HUES64 (cell line): ENCODE results near the gene TAB2.

Experiments used
- H3K27ac ChIP-seq: 2 replicates; pipeline ENCODE4 v1.7.0; 2013; ENCODE audit warnings: low read depth, low read length, inconsistent platforms
- H3K27me3 ChIP-seq: 2 replicates; pipeline ENCODE4 v1.6.1; 2013; ENCODE audit warnings: mild to moderate bottlenecking, low read length; ENCODE audit not compliant: insufficient read depth
- H3K36me3 ChIP-seq: 2 replicates; pipeline ENCODE4 v1.6.1; 2013; ENCODE audit warnings: mild to moderate bottlenecking, low read length; ENCODE audit not compliant: insufficient read depth
- H3K4me1 ChIP-seq: 2 replicates; pipeline ENCODE4 v1.6.1; 2013; ENCODE audit warnings: mild to moderate bottlenecking, low read length, moderate library complexity; ENCODE audit not compliant: insufficient read depth
- H3K4me3 ChIP-seq: 2 replicates; pipeline ENCODE4 v1.5.1; 2013; ENCODE audit warnings: mild to moderate bottlenecking, low read length, moderate library complexity
- H3K9ac ChIP-seq: 2 replicates; pipeline ENCODE4 v1.6.1; 2013; ENCODE audit warnings: mild to moderate bottlenecking, low read depth, low read length
- H3K9me3 ChIP-seq: 2 replicates; pipeline ENCODE4 v1.6.1; 2013; ENCODE audit warnings: low read depth, low read length; ENCODE audit not compliant: insufficient read depth
- WGBS: fragments of 150-250, 120-280 bp; methylation state at CpG from one replicate; pipeline ENCODE4 v1.1.7; 2013; ENCODE audit warnings: missing lambda C conversion rate; 5-methylcytosine and 5-hydroxymethylcytosine counted together

TAB2 gene

DNA sequence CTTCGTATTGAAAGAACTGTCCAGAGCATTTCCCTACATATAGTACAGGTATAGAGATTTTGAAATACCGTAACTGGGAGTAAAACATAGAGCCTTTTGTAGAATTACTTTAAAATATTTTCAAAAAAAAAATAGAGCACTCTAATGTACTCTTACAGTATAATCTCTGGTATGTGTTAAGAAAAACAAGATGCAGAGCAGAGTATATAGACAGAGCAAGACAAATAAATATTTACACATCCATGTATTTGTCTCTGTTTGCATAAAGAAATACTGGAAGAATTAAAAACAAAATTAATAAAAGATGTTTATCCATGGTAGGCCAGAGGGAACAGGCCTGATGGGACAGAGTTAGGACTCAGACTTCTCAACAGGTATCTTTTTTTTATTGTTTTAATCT, 54.5 kb downstream of the TAB2 start:
- Histone ChIP-seq H3K36me3 (peaks cover 24% of the 10 kb centered on the region), H3K27me3 (no peaks in the 10 kb centered on the region), H3K9me3 (no peaks in the 10 kb centered on the region), H3K9ac (no peak overlapping the region), H3K4me3 (no peak overlapping the region), H3K27ac (no peak overlapping the region), H3K4me1 (no peaks in the 10 kb centered on the region)
- WGBS, result no CpG with 5 or more reads among the region's 2 CpGs

DNA sequence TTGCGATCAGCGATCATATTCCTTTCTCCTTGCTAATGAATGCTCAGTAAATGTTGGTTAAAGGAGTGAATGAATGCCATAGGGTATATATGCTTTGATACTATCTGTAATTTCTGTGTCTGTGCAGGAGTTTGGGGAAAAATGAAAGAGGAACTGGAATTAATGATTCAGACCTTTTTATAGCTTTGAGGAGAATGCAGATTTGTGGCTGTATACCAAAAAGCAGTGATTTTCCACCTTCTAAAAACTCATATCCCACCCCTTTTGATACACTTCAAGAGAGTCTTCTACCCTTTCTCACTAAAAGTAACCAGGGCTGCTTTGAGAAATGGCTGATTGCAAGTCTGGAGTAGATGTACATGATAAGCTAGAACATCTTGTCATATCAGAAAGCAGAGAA, 56.0 kb downstream of the TAB2 start:
- Histone ChIP-seq H3K4me1 (no peaks in the 10 kb centered on the region), H3K9me3 (no peaks in the 10 kb centered on the region), H3K9ac (no peak overlapping the region), H3K27ac (no peak overlapping the region), H3K27me3 (no peaks in the 10 kb centered on the region), H3K36me3 (peaks cover 36% of the 10 kb centered on the region), H3K4me3 (no peak overlapping the region)
- WGBS, result 96% methylated on average over 2 of the region's 2 CpGs

GRCh38 chr6:149379977-149380376, 62.5 kb downstream of the TAB2 start:
- no peak overlapping the region for H3K4me3 ChIP-seq
- H3K27ac ChIP-seq, result no peak overlapping the region
- H3K27me3 ChIP-seq, result no peaks in the 10 kb centered on the region
- peaks cover 64% of the 10 kb centered on the region for H3K36me3 ChIP-seq
- no peaks in the 10 kb centered on the region for H3K4me1 ChIP-seq
- 96% methylated on average over 2 of the region's 3 CpGs for WGBS
- no peak overlapping the region for H3K9ac ChIP-seq
- no peaks in the 10 kb centered on the region for H3K9me3 ChIP-seq

GRCh38 chr6:149380523-149380922, 63.0 kb downstream of the TAB2 start:
- Histone ChIP-seq H3K36me3 (peaks cover 69% of the 10 kb centered on the region), H3K4me3 (no peak overlapping the region)

DNA sequence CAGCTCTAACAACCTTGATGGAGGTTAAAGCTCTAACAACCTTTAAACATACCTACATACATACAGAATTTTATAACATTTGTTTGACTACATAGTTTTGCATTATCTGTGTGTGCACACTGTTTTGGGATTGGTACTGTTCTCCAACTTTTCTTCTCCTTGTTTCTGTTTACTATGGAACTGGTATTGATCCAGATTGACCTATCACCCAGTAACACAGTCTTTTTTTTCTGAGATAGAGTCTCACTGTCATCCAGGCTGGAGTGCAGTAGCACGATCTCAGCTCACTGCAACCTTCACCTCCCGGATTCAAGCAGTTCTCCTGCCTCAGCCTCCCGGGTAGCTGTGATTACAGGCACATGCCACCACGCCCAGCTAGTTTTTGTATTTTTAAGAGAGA, 65.9 kb downstream of the TAB2 start:
- Histone ChIP-seq H3K9me3 (no peaks in the 10 kb centered on the region), H3K36me3 (peaks cover 57% of the 10 kb centered on the region), H3K9ac (no peak overlapping the region), H3K4me1 (no peaks in the 10 kb centered on the region), H3K27me3 (no peaks in the 10 kb centered on the region), H3K27ac (no peak overlapping the region), H3K4me3 (no peak overlapping the region)
- WGBS, result 96% methylated on average over 4 of the region's 4 CpGs

More at GRCh38 chr6:149380523-149380922, 63.0 kb downstream of the TAB2 start:
- Histone ChIP-seq H3K9ac (no peak overlapping the region), H3K27me3 (no peaks in the 10 kb centered on the region), H3K27ac (no peak overlapping the region), H3K4me1 (no peaks in the 10 kb centered on the region), H3K9me3 (no peaks in the 10 kb centered on the region)

DNA sequence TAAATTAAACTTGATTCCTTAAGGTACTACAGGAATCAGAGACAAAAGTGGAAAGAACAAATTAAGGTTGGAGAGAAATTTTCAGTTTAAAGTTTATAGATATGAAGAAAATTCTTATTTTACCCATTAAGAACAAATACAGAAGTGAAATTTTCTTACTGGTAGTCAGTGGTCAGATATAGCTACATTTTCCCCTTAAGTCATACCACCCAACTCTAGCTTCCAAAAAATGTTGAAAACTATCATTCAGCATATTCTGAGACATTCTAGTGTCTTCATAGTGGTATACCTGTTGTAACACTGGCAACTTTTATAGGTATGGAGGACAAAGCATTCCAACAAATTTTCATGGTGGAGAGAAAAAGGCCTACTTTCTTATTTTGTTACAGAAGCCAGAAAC, 67.0 kb downstream of the TAB2 start:
- H3K9ac ChIP-seq, result no peak overlapping the region
- H3K4me3 ChIP-seq, result no peak overlapping the region
- H3K27me3 ChIP-seq, result no peaks in the 10 kb centered on the region
- H3K36me3 ChIP-seq, result peaks cover 46% of the 10 kb centered on the region
- no peak overlapping the region for H3K27ac ChIP-seq
- no peaks in the 10 kb centered on the region for H3K4me1 ChIP-seq
- no peaks in the 10 kb centered on the region for H3K9me3 ChIP-seq

GRCh38 chr6:149385998-149386646, 68.6 kb downstream of the TAB2 start:
- WGBS, result 94% methylated on average over 3 of the region's 5 CpGs
- H3K4me1 ChIP-seq, result no peaks in the 10 kb centered on the region
- H3K9ac ChIP-seq, result no peak overlapping the region
- no peaks in the 10 kb centered on the region for H3K27me3 ChIP-seq
- H3K27ac ChIP-seq, result no peak overlapping the region
- peaks cover 34% of the 10 kb centered on the region for H3K36me3 ChIP-seq
- no peaks in the 10 kb centered on the region for H3K9me3 ChIP-seq
- no peak overlapping the region for H3K4me3 ChIP-seq

DNA sequence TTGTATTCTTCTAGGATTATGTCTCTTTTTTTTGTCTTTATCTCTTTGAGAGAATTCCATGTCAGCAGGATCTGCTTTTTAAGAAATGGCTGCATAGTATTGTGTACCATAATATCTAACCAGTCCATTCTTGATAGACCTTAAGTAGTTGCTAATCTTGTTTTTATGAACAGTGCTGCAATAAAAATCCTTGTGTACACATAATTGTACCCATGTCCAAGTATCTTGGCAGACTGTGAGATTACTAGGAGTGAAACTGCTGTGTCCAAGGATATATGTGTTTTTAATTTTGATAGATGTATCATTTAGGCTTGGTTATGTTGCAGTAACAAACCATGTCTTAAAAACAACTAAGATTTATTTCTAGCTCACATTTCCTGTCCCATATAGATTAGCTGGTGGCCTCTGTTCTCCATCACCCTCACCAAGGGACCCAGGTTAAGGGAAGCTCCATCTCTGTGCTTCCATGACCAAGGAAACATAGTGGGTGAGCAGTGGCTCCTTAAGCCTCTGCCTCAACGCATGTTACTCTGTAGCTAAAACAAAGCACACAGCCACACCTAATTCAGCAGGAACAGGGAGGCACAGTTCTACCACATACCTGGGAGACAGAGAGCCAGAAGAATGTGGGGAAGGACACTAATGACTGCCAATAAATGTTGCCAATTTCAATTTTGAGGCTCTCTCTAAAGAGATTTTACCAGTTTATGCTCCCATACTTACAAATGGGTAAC, 70.4 kb downstream of the TAB2 start:
- no peaks in the 10 kb centered on the region for H3K9me3 ChIP-seq
- peaks cover 25% of the 10 kb centered on the region for H3K36me3 ChIP-seq
- H3K27ac ChIP-seq, result no peak overlapping the region
- no peaks in the 10 kb centered on the region for H3K4me1 ChIP-seq
- H3K9ac ChIP-seq, result no peak overlapping the region
- no peaks in the 10 kb centered on the region for H3K27me3 ChIP-seq
- no peak overlapping the region for H3K4me3 ChIP-seq
- WGBS, result 82% methylated on average over 1 of the region's 1 CpG

GRCh38 chr6:149389509-149390297, 72.2 kb downstream of the TAB2 start:
- Histone ChIP-seq H3K9ac (no peak overlapping the region), H3K4me3 (no peak overlapping the region), H3K36me3 (peaks cover 16% of the 10 kb centered on the region), H3K4me1 (no peaks in the 10 kb centered on the region; the same call in 1 of the 2 replicates), H3K9me3 (no peaks in the 10 kb centered on the region), H3K27ac (no peak overlapping the region), H3K27me3 (no peaks in the 10 kb centered on the region)
- 100% methylated on average over 1 of the region's 3 CpGs for WGBS

- 98% methylated on average over 6 of the region's 6 CpGs for WGBS
- no peaks in the 10 kb centered on the region; the same call in 1 of the 2 replicates for H3K4me1 ChIP-seq
- H3K27ac ChIP-seq, result no peak overlapping the region
- no peak overlapping the region for H3K9ac ChIP-seq
- peaks cover 17% of the 10 kb centered on the region; the same call in 1 of the 2 replicates for H3K36me3 ChIP-seq
- H3K27me3 ChIP-seq, result no peaks in the 10 kb centered on the region
- no peak overlapping the region for H3K4me3 ChIP-seq
- no peaks in the 10 kb centered on the region for H3K9me3 ChIP-seq
Observed at GRCh38 chr6:149392093-149392492, 74.6 kb downstream of the TAB2 start.

DNA sequence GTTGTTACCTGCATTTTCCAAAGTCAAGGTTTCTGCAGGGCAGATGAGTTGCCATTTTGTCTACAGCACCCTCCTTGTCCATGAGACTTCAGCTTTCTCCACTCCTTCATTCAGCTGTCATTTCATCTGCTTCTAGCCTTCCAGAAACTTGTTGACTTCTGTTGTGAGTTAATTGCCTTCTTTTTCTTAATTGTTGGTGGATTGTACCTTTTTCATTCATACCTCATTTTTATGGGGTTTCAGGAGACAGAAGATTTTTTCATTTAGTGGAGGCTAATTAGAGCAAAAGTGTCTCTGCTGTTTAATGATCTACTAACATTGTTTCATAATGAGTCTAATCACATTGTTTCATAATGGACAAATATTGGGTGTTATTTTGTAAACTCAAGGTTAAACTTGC, 75.0 kb downstream of the TAB2 start:
- Histone ChIP-seq H3K9ac (no peak overlapping the region), H3K36me3 (peaks cover 19% of the 10 kb centered on the region), H3K27me3 (no peaks in the 10 kb centered on the region), H3K4me3 (no peak overlapping the region), H3K27ac (no peak overlapping the region), H3K4me1 (no peaks in the 10 kb centered on the region; the same call in 1 of the 2 replicates), H3K9me3 (no peaks in the 10 kb centered on the region)
